GM19328 (cell line): ENCODE measurements around the gene FOXK2.
A peak's percentile ranks its signal among the peaks of the same experiment; 100 is the strongest.

Experiments used
- ATAC-seq: cut with Tn5 transposase; IDR thresholded peaks from one replicate; pipeline ENCODE4 v1.9.1; 2021; ENCODE audit warnings: mild to moderate bottlenecking, moderate library complexity; ENCODE audit not compliant: unreplicated experiment

The FOXK2 gene

DNA sequence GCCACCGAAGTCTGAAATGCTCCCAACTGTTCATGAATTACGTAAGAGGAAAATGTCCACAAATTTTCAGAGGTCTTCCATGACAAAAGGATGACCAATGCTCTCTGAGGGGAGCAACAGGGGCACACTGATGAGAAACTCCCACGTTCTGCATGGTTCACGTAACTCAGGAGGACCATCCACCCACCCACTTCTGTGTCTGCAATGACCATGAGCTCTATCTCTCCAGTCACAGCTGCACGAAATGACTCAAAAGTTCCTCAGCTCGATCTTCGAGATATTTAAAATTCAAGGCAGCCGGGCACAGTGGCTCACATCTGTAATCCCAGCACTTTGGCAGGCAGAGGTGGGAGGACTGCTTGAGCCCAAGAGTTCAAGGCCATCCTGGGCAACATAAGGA is 112.9 kb downstream of the FOXK2 start:
- no peak for ATAC-seq

DNA sequence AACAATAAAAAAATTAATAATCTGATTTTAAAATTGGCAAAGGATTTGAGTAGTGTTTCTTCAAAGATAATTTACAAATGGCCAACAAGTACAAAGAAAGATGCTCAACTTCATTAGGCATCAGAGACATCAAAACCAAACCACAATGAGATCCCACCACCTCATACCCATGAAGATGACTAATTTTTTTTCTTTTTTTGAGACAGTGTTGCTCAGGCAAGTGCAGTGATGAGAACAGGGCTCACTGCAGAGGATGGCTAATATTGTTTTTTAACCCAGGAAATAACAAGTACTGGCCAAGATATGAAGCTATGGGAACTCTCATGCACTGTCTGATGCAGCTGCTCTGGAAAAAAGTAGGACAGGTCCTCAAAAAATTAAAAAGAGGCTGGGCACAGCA is 113.8 kb downstream of the FOXK2 start:
- ATAC-seq = no peak

DNA sequence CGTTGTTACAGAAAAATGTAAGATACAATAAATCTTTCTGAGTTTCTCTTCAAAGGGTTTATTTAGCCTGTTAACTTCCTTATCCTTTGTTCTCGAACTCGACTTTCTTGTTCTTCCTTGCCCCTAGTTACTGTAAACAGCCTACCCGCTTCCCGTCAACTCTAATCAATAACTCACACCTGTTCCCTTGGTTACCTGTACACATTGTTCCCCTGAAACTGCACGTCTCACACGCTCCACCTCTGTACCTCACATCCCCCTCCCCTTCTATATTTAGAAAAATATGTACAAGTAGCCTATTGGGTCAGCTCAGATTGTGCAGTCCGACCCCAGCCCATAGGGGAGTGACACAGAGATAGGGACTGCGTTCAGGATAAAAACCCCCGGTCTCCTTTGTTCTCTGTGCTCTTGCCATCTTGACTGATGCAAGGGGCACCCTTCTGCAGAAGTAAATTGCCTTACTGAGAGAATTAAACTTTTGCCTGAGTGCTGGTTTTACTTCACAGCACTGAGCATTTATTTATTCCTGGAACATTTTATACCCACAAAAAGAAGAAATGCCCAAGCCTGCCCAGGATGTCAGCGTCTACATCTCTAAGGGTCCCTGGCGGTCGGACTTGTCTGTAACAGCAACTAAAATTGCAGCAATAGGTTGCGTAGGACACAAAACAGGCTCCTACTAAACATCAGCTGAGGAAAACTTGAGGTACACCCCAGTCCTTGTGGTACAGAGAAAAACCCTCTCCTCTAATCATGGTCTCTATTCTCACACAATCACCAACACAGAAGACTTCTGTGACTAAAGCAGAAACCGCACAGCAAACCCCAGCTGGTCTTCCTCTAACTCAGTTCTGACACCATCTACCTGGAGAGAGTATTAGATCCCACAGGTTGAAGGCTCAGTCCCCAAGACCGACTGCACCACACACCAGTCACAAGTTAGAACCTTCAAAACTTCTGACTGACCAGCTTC is 117.4 kb downstream of the FOXK2 start:
- no peak for ATAC-seq

DNA sequence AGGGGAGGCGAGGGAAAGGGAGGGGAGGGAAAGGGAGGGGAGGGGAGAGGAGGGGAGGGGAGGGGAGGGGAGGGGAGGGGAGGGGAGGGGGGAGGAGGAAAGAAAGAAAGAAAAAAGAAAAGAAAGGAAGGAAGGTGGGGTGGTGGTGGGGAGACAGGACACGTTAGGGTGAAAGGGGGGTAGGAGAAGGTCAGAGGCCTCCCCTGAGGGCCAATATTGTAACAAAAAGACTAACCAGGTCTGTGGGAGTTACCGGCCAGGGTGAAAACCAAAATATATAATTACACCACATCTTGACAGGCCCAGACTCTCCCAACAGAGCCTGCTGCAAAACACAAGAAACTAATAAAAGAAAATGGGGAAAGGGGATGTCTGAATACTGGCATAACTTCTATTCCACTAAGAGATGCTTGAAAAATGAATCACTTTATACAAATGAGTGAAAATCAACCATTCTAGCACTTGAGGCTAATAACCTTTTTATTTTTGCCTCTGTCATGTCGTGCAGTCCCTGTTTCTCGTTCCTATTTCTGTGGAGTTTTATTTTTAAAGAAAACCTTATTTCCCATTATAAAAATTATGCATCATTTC is 118.7 kb downstream of the FOXK2 start:
- no peak for ATAC-seq

DNA sequence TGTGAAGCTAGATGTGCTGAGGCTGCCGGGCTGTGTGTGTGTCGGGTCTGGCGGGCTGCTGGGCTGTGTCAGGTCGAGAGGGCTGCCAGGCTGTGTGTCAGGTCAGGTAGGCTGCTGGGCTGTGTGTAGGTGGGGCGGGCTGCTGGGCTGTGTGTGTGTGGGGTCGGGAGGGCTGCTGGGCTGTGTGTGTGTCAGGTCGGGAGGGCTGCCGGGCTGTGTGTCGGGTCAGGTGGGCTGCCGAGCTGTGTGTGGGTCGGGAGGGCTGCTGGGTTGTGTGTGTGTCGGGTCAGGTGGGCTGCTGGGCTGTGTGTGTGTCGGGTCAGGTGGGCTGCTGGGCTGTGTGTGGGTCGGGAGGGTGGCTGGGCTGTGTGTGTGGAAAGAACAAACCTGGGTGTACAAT is 120.1 kb downstream of the FOXK2 start:
- ATAC-seq = no peak

DNA sequence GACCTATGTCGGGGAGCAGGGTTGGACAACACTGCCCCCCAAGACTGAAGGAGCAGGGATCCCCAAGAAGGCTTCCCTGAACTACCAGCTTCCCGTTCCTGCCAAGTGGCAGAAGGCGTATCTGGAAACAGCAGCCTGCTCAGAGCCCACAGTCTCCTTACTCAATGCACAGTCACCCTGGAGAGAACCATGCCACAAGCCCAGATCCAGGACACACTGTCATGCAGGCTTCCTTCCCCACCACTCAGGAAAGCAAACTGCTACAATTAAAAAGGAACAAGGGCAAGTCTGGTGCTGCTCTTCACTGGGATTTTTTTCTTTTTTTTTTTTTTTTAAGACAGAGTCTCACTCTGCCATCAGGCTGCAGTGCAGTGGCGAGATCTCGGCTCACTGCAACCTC is 120.5 kb downstream of the FOXK2 start:
- no peak for ATAC-seq

DNA sequence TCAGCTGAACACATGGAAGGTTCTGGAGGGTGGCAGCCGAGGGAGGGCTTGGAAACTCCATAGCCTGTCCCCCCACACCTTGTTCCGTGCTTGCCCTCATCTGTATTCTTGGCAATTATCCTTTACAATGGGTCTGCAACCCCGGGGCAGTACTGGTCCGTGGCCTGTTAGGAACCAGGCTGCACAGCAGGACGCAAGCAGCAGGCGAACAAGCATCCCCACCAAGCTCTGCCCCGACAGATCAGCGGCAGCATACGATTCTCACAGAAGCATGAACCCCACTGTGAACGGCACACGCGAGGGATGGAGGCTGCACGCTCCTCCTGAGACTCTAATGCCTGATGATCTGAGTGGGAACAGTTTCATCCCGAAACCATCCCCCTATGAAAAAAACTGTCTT is 122.5 kb downstream of the FOXK2 start:
- no peak for ATAC-seq

DNA sequence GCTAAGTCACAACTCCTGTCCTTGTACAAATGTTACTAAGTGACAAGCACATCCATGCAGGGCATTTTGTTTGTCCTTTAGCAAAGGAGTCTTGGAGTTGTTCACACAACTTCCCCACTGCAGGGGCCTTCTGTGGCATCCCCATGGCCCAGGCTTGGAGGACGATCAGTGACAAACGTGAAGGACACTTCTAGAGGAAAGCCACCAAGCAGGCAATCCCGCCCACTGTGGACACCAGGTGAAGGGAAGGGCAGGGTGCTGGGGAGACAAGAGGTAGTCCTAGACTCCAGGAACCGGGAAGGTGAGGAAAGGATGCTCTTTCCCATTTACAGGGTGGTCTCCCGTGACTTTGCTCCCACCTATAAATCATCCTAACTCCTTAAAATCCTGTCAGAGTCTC is 124.6 kb downstream of the FOXK2 start:
- ATAC-seq = no peak

DNA sequence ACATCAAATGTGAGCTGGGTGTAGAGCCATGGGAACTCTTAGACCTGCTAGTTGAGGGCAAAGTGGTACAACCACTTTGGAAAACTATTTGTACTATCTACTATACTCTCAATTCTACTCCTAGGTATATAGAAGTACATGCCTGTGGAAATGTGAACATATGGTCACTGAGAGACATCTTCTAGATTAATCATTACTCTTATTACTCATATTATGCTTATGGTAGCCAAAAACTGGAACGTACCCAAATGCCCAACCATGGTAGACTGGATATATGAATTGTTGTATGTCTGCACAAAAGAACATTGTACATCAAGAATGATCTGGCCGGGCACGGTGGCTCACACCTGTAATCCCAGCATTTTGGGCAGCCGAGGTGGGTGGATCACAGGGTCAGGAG is 126.0 kb downstream of the FOXK2 start:
- ATAC-seq = no peak

DNA sequence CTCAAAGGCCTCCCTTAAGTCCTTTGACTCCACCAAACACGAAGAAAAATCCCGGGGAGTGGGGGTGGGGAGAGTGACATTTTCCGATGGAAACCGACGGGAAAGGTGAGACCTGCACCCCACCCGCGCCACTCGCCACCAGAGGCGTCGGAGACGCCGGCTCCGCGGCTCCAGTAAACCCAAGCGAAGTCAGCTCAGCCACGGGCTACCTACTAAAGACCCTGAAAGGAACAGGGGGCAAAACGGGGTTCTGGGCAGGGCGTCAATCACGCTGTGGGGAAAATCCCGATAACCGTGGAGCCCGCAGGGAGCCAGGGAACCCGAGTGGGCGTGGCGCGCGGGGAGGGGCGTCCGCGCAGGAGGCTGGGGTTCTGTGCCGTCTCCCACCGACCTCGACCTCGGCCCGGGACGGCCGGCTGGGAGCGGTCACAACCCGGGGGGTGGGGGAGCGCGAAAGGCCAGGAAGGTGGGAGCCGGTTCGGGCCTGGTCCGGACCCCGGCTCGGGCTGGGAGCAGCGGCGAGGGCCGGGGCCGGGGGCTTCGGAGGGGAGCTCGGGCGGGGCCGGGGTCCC is 128.1 kb downstream of the FOXK2 start:
- peak; percentile 10 for ATAC-seq

DNA sequence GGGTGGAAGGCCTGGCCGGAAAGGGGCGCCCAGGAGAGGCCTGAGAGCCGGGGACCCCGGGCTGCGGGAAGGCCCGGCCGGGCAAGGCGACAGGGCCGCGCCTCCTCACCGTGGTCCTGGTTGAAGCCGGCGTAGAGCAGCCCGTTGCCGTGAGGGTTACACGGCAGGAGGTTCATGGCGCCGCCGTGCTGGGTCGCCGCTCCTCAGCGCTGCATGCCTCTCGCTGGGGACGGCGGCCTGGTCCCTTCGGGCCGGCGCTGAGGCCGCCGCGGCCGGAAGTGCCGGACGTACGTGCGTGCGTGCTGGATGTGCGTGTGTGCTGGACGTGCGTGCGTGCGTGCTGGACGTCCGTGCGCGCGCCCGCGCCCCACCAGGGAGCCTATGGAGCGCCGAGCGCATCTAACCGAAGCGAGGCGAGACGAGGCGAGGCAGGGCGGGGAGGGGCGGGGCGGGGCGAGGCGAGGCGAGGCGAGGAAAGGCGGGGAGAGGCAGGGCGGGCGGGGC is 128.7 kb downstream of the FOXK2 start, which contains the start of gene WDR45B:
TSS of gene WDR45B (minus strand) at position 280 of the 504 bp plus-strand sequence. CDS start at position 176, 104 bp downstream.
- peak; percentile 83 for ATAC-seq

DNA sequence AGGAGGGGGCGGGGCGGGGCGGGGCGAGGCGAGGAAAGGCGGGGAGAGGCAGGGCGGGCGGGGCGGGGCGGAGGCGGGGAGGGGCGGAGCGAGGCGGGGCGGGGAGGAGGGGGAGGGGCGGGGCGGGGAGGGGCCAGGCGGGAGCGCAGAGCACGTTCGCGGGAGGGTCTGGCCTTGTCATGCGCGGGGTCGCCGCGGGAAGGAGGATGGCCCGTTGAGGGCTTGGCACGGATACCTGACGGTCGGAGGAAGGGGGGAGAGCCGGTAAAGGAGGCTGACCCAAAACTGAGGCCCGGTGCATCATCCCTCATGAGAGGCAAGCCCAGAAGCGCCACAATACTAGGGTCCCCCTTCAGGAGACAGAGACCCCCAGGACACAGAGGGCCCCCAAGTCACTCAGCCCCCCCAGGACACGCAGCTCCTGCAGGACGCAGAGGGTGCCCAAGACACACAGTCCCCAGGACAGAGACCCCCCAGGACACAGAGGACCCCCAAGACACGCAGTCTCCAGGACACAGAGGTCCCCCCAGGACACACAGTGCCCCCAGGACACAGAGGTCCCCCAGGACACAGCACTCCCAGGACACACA is 129.3 kb downstream of the FOXK2 start:
- ATAC-seq = no peak

DNA sequence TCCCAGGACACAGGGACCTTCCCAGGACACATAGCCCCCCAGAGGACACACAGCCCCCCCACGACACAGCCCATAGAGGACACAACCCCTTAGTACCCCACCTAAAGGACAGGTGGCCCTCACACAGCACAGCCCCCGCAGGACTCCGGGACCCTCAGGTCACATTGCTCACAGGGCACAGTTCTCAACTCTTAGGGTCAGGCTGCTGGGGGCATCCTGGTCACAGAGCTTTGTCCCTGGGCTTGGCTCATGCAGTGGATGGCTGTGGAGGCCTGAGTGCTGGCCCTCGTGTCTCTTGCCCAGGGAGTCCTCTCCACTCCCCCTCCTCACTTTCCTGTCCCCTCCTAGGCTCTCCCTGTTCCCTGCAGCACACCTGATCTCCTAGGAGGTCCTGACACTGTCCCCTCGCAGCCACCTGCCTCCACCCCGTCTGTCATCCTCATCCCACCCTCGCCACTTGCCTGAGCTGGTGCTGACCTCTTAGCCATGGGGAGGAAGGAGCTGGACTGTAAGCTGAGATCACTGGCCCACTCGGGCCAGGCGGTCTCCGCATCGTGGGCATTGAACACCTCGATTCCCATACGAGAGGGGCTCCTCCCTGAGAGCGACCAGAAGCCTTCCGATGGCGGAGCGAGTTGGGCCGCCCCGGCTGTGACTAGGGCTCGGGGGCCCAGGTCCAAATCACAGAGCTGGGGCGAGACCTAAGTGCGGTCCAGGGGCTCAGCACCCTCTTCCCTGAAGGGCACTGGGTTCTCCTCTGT is 130.1 kb downstream of the FOXK2 start:
- ATAC-seq = no peak

DNA sequence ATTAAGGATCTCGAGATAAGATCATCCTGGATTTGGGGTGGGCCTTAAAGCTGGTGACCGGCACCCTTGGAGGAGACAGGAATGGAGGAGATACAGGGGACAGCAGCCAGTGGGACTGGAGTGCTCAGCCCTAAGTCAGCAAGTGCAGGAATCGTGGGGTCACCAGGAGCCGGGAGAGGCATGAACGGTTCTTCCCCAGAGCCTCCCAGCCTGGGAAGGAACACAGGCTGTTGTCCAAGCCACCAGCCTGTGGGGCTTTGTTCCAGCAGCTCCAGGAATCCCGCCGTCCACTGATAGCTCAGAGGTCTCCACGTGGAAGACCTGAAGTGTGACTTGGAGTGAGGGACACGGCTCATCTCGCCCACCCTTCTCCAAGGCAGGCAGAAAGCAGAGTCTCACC is 131.2 kb downstream of the FOXK2 start:
- ATAC-seq = no peak

DNA sequence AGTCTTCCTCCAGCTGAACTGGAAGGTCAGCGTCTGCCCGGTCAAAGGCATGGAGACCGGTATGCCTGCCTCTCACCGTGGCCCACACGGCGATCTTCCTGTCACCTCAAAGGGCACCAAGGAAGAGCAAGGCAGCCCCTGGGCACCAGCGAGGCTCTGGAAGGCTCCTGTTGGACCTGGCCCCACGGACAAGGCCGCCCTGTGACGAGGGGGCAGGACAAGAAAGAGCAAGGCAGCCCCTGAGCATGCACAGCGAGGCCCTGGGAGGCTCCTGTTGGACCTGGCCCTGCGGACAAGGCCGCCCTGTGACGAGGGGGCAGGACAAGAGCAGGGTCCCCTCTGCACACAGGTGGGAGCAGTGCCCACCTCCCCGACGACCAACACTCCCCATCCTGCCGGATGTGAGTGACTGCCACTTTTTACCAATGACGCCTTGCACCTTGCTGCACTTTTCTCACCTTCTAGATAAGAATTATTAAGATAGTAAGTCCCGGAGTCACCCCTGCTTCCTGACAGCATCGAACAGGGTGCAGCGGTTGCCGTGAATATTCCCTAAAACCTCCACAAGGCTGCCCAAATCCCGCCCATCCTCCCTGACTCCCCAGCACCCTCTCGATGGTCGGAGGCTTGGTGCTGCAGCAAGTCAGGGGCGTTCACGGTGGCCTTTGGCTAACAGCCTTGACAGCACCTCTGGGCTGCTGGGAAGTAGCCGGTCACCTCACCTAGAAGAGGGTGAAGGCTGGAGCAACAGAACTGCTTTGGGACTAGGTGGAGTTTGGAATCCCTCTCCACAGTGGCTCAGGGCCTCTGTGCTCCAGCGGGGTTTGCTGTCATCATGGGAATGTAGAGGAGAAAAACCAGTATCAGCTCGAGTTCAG is 134.4 kb downstream of the FOXK2 start:
- no peak for ATAC-seq
